Tibial artery (tissue), 4 donors: ENCODE data around the gene RAB31.

Experiments
- DNase-seq, 2 donors: peaks; one replicate each; pipeline ENCODE4 v3.0.0-alpha.2; 2019
- H3K27ac ChIP-seq, 2 donors: fragments of 200-600 bp; sonication (generic) in 1 of 2; 1 replicate in 1 of 2; 2 replicates in 1 of 2; pipeline ENCODE4 v1.5.1; 2018 to 2019; ENCODE audit warnings: mild to moderate bottlenecking in 1 of 2
- H3K27me3 ChIP-seq, 2 donors: fragments of 200-600 bp; sonication (generic) in 1 of 2; one replicate each; pipeline versions ENCODE4 v1.5.1 to v1.6.0; 2016 to 2019
- H3K36me3 ChIP-seq, 3 donors: fragments of 200-600 bp; sonication (generic) in 2 of 3; one replicate each; pipeline ENCODE4 v1.5.1; 2016 to 2019; ENCODE audit warnings: mild to moderate bottlenecking in 2 of 3
- H3K4me1 ChIP-seq, 4 donors: fragments of 200-600 bp; sonication (generic) in 2 of 4; 1 replicate in 3 of 4; 2 replicates in 1 of 4; pipeline ENCODE4 v1.5.1; 2016 to 2019
- H3K4me3 ChIP-seq, 2 donors: fragments of 200-600 bp; sonication (generic) in 1 of 2; 1 replicate in 1 of 2; 2 replicates in 1 of 2; pipeline ENCODE4 v1.5.1; 2018 to 2019; ENCODE audit warnings: mild to moderate bottlenecking in 2 of 2
- H3K9me3 ChIP-seq, 3 donors: fragments of 200-600 bp; sonication (generic) in 1 of 3; one replicate each; pipeline ENCODE4 v1.5.1; 2016 to 2019
- CTCF ChIP-seq, 2 experiments: fragments of 200-600 bp in 1 of 2; fragments of 450-650 bp in 1 of 2; IDR thresholded peaks; one replicate each; pipeline ENCODE4 v1.5.1; 2017 to 2019; ENCODE audit warnings: antibody characterized with exemption in 2 of 2, mild to moderate bottlenecking in 1 of 2, moderate library complexity in 1 of 2
- intact Hi-C: fragments of 100-400 bp; cut with DNase I; formaldehyde crosslinking; loops from one replicate; pipeline ENCODE4 v1.15.0; 2023; ENCODE audit warnings: low total_unique reads

RAB31 gene

GRCh38 chr18:9876212-9876866 is 168.2 kb downstream of the RAB31 start:
- peak overlapping the region; percentile 35 to 40 for H3K4me3 ChIP-seq
- no peaks in the 10 kb centered on the region for H3K36me3 ChIP-seq
- peaks cover 0 to 13% (median 7%) of the 10 kb centered on the region in 4 donors for H3K4me1 ChIP-seq
- H3K27me3 ChIP-seq = no peaks in the 10 kb centered on the region
- intact Hi-C loops = no loop called here
- H3K27ac ChIP-seq = peak overlapping the region; percentile 66 to 72
- H3K9me3 ChIP-seq = no peaks in the 10 kb centered on the region
- DNase-seq = no peak
- no peak for TF ChIP-seq CTCF (IDR thresholded peaks at IDR 0.05)

- Histone ChIP-seq H3K27ac (peak overlapping the region; percentile 66 to 72), H3K4me1 (peaks cover 0 to 13% (median 7%) of the 10 kb centered on the region in 4 donors), H3K4me3 (peak overlapping the region; percentile 35 to 40), H3K36me3 (no peaks in the 10 kb centered on the region), H3K27me3 (no peaks in the 10 kb centered on the region), H3K9me3 (no peaks in the 10 kb centered on the region)
- no peak for TF ChIP-seq CTCF (IDR thresholded peaks at IDR 0.05)
- DNase-seq = peak; percentile 53 to 72
- intact Hi-C loops = no loop called here
Observed at GRCh38 chr18:9876867-9877654, 169.0 kb downstream of the RAB31 start.

DNA sequence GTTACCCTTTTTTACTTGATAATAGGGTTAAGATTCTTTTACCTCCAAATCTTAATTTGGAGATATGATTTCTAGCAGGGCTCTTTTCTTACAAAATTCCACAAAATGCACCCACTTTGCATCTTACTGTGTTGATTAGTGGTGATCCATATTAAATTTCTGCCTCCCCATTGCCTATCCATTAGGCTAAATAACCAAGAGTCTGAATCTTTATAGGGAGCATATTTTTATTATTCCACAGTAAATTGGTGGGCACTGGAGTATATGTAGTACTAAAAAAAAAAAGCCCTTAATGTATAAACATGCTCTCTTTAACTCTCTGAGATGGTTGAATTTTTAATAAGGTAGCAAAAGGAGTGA is 169.5 kb downstream of the RAB31 start:
- Histone ChIP-seq H3K4me1 (peaks cover 0 to 13% (median 7%) of the 10 kb centered on the region in 4 donors), H3K4me3 (peak overlapping the region; percentile 35 to 40), H3K27me3 (no peaks in the 10 kb centered on the region), H3K9me3 (no peaks in the 10 kb centered on the region), H3K36me3 (no peaks in the 10 kb centered on the region), H3K27ac (peak overlapping the region; percentile 66 to 72)
- intact Hi-C loops = no loop called here
- no peak for TF ChIP-seq CTCF (IDR thresholded peaks at IDR 0.05)
- DNase-seq = no peak

GRCh38 chr18:9878095-9878494 is 170.0 kb downstream of the RAB31 start:
- H3K4me3 ChIP-seq = no peak overlapping the region
- peaks cover 0 to 13% (median 7%) of the 10 kb centered on the region in 4 donors for H3K4me1 ChIP-seq
- H3K36me3 ChIP-seq = no peaks in the 10 kb centered on the region
- DNase-seq = no peak
- no peaks in the 10 kb centered on the region for H3K9me3 ChIP-seq
- intact Hi-C loops = no loop called here
- no peak overlapping the region for H3K27ac ChIP-seq
- no peaks in the 10 kb centered on the region for H3K27me3 ChIP-seq
- no peak for TF ChIP-seq CTCF (IDR thresholded peaks at IDR 0.05)

GRCh38 chr18:9878783-9879242 is 170.7 kb downstream of the RAB31 start:
- Histone ChIP-seq H3K27me3 (no peaks in the 10 kb centered on the region), H3K27ac (no peak overlapping the region), H3K4me1 (peaks cover 0 to 13% (median 7%) of the 10 kb centered on the region in 4 donors), H3K4me3 (no peak overlapping the region), H3K9me3 (no peaks in the 10 kb centered on the region), H3K36me3 (no peaks in the 10 kb centered on the region)
- intact Hi-C loops = no loop called here
- no peak for TF ChIP-seq CTCF (IDR thresholded peaks at IDR 0.05)
- DNase-seq = no peak
